Cerebellar cortex (tissue), 1 donor: Measurements from ENCODE around the gene RAD51B.

Experiments
- DNase-seq: peaks from one replicate; pipeline ENCODE4 v3.0.0-alpha.2; 2015; ENCODE audit warnings: low spot score

Gene RAD51B

DNA sequence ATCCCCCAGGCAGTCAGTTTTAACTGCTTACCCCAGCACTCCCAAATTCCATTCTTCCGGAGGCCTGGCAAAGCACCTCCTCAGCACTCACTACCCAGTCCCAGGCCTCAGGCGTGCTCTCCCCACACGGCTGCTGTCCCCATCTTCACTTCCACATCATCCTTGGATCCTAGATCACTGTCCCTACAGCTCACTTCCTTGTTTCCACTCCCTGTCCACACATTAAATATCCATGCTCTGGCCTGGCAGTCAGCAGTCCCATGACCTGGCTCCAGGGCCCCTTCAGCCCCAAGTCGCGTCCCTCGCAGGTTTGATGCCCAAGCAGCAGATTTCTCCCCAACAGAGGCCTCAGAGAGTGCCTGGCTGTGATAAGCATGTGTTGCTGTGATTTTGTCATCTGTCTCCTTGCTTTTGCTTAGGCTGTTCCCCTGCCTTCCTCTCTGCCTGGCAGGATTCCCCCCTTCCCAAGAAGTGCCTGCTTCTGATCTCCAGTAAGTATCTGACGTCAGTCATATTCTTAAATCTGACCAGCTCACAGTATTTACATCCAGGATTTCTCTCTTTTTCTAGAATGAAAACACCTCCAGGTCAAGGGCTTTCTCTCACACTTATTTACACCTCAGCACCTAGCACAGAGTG, 731.6 kb downstream of the RAD51B start:
- no peak for DNase-seq

DNA sequence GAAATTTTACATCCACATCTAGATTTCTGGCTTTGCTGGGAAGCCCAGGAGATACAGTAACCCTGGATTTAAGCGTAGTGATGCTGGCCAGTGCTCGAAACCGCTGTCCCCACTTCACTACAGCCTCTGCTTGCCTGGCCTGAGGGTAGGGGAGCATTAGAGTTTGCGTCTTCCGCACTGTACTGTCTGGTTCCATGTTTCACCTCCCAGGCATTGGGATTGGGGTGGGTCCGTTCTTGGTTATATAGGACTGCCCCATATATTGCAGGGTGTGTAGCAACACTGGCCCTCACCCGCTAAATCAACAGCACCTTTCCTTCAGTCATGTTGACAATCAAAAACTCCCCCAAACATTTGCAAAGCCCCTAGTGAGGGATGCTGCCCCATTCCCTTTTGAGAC, 732.5 kb downstream of the RAD51B start:
- no peak for DNase-seq

DNA sequence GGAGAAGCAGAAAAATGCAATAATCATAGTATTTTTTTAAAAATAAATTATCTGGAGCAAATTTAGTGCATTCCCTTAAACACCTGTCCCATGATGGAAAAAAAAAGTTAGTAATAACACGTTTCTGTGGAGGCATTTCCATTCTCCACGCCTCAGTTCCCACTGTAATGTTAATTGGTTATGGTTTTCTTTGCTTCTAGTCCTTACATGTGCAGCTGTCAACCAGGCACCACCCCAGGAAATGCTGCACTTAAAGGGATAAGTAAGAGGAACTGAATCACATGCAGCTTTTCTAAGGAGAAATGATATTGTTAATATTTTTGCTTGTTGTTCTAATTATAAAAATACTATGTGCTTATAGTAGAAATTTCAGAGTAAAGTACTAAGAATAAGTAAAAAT, 733.0 kb downstream of the RAD51B start:
- no peak for DNase-seq

DNA sequence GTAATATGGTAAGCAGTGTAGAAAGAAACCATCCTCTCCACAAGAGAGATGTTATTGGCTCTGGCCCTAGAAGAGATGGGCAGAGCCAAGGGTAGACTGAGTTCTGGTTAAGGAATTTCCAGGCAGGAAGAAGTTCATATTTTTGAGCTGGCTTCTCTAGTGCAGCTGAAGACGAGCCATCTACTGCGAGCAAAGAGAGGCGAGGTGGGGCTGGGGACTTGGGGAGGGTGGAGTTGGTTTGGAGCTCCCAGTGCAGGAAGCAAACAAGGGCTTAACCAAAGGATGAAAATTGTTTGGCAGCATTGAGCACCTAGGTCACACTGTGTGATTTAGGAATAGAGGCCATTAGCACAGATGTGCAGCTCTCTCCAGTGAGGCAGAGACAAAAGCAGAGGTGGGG, 733.7 kb downstream of the RAD51B start:
- DNase-seq, result no peak

DNA sequence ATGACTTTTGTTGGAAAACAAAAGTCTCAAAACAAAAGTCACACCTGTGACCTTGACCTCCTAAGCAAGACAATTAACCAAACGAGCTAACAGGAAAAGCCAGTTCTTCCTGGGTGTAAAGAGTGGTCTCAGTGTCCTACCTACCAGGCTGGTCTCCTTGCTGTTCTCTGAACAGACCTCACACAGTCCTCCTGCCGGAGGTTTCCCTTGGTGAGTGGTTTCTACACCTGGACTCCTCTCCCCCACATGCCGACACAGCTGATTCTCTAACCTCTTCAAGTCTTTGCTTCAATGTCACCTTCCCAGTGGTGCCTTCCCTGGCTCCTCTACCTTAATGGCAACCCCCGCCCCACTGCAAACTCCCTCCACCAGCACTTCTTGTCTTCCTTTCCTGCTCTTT, 734.7 kb downstream of the RAD51B start:
- no peak for DNase-seq

DNA sequence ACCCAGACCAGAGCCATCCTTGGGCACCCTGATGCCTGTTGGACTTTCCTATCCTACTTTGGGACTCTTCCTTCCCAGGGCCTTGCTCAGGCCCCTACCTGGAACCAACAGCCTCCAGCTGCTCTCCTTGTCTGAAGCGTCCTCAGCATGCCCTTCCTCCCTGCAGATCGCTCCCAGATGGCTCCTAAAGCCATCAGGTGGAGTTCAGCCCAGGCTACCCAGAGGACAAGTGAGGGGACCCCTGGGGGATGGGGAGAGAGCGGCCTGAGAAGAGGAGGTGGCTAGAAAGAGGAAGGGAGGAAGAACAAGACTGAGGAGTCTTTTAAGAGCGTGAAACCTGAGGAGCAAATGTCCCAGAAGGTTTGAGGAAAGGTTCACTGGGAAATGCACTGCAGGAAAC, 736.7 kb downstream of the RAD51B start:
- DNase-seq, result no peak

DNA sequence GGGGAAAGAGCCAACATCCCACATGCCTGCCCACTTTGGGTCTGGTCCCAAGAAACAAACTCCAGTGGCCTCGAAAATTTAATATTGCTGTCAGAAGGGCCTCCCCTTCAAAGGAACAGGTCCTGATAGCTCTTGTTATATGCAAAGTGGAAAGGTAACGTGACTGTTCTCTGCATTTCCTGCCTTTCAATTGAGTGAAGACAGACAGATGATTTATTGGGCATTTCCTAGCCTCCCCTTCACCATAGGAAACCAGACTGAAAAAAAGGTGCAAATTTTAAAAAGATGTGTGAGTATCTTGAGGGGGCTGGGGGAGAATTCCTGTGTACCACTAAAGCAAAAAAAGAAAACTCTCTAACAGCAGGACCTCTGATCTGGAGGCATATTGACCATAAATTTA, 738.1 kb downstream of the RAD51B start:
- DNase-seq, result no peak

DNA sequence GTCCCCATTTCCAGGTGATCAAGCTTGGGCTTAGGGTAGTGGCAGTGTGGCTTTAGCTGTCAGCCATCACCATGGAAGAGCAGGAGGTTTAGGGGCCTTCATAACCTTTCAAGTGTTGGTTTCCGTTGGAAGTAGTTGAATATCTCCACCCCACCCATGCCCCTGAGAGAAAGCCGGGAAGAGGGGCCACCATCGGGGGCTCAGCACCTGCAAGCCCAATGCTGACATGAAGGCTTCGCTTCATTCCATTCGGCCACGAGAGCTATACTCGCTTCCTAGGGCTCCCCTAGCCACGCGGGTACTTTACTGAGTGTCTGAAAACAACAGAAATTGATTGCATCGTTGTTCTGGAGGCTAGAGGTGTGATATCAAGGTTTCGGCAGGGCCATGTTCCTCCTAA, 738.5 kb downstream of the RAD51B start:
- no peak for DNase-seq

DNA sequence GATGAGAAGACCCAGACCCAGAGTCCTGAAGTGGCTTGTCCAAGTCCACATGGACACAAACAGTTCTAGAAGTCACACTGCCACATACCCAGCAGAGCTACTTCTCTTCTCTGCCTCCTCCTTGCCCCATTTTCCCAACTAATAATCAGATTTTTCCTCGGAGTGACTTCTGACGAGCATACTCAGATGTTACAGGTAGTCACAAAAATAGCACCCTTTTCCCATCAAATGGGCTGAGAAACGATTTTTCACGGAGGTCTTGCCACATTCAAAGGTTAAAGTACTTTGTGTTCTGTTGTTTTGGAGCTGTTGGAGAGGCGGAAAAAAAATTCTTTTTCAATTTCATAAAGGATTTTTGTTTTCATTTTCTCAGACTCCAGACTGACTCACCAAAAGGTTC, 740.4 kb downstream of the RAD51B start:
- no peak for DNase-seq

DNA sequence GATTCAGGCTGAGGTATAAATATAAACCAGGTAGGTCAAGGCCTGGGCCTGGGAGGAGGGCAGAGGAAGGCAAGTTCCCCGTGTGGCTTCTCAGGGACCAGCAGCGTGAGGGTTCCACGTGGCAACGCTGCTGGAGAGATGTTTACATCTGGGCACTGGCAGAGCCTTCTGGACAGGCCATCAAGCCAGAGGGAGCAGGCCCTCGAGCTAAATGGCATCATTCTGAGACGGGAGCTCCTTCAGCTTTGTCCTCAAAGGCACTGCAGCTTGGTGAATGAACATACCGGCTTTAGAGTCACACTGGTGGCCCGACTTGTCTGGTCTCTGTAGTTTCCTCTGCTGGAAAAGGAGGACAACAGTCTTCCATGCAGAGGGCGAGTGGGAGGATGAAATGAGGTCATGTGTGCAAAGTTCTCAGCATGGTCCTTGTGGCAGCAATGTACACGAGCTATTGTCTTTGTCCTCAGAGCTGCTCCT, 742.0 kb downstream of the RAD51B start:
- DNase-seq, result no peak

DNA sequence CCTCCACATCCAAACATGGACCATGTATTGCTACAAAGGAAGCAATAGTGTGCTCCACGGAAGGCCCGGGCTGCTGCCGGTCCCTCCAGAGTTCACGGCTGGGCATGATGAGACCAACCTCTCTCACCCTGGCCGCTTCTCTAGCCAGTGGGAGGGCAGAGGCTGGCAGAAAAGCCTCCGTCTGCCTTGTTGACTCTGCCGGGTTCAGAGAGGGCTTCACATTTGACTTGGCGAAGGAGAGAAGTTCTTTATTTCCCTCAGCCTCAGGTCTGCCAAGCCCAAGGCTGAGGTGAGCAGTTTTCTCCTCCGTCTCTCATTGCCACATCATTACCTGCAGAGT, 743.3 kb downstream of the RAD51B start:
- DNase-seq, result no peak

DNA sequence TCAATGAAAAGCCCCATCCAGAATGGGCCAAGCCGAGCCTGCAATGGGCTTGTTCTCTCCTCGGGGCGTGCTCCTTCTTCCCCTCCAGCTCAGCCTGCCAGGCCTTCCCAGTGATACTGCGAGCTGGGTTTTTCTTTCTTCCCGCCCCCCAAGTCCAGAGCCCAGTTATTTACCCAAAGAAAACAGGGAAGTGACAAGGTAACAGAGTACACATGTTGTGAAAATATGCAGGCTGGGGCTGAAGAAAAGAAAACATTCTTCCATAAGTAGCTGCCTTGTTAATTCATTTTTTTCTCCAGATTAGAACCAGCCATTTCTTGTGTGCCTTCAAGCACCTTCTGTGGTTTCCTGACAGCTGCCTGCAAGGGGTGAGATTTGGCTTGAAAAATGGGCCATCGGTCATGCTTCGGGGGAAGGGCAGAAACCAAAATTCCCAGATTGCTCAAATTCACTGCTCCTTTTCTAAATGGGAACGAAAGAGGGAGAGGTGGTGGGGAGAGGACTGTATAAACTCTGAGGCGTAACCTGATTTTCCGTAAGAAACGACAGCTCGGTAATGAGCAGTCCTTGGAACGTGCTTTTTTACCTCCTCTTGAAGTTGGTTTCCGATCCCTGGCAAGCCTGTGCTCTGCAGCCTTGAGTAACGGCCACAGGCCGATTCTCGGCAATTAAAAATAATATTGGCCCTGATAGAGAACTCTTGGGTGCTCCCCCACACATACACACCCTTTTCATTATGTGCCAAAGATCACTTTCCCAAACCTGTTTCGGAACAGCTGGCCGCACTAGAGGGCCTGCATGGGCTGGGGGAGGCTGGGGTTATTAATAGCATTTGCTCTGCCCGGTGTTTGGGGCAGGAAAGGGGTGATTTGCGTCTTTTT, 743.9 kb downstream of the RAD51B start:
- no peak for DNase-seq

DNA sequence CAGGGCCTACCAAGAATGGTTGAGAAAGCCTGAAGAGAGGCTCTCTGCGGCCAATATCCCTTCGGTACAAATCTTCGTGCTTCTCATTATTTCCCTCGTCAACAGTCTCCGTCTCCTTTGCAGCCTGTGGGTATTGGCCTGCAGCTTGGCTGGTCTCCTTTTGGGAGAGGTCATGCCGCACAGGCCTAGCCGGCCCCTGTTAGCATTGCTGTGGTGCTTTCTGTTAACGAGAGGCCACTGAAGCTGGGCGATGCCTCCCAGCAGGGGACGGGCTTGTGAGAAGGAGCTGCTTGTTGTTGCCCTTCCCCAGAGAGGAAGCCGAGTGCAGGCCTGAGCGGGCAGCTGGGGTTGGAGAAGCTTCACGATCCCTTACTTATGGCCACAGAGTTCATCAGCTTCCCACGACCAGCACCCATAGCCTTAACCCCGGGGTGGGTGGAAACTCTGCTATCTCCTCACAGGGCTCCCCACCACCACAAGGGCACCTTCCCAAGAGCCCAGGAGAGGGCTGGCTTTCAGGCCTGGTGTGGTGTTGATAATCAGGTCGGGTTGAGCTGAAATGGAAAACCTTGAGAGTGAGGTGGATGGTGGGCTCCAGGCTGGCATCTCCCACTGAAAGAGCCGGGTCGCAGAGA, 744.7 kb downstream of the RAD51B start:
- no peak for DNase-seq

DNA sequence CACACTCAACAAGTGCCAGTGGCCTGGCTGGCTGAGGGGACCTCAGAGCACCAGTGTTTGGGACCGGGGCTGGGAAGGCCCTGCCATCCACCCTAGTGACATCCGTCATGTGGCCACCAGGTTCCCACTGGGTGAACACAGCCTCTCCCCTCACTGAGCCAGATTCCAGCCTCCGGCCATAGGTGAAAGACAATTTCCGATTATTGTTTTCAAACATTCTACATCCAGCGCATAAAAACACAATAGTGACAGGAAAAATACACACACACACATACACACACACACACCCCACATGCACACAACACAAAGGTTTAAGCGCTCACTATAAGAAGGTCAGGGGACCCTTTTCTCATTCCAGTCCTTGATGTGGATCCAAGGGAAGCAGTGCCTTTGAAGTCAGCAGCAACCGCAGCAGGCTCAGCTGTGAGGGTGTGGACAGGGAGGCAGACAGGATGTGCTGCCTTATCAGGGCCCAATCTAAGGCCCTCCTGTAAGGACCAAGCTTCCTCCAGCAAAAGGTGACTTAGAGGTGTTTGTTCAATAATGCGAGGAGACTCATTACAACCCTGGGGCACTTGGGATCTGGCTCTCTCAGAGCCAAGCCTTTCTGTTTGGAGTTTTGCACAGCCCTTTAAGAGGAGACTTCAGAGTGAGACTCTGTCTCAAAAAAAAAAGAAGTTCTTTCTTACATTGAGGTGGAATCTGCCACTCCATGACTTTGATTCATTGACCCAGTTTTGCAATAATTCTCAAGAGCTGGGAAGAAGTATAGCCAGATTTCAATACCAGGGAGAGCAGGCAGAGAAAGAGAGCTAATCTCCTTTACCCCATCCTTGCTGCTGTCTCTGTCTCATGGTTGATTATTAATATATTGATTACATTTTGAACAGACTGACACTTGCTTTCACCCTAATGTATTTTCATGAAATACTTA, 745.5 kb downstream of the RAD51B start:
- DNase-seq, result no peak

DNA sequence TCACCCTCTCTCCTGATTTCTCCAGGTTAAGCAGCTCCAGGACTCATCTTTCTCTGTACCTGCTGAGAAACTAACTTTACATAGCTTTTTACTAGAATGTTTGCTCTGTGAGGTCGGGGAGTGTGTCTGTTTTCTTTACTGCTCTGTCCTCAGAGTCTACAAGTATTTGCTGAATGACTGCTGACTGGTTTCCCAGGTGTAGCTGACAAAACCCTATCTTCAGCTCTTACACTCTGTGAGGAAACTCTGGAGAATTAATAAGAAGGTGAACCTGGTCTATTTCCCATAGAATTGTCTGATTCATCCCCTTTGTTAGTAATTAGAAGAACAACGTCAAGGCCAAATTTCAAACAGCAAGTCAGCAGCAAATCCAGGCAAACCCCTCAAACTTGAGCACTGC, 746.5 kb downstream of the RAD51B start:
- no peak for DNase-seq

DNA sequence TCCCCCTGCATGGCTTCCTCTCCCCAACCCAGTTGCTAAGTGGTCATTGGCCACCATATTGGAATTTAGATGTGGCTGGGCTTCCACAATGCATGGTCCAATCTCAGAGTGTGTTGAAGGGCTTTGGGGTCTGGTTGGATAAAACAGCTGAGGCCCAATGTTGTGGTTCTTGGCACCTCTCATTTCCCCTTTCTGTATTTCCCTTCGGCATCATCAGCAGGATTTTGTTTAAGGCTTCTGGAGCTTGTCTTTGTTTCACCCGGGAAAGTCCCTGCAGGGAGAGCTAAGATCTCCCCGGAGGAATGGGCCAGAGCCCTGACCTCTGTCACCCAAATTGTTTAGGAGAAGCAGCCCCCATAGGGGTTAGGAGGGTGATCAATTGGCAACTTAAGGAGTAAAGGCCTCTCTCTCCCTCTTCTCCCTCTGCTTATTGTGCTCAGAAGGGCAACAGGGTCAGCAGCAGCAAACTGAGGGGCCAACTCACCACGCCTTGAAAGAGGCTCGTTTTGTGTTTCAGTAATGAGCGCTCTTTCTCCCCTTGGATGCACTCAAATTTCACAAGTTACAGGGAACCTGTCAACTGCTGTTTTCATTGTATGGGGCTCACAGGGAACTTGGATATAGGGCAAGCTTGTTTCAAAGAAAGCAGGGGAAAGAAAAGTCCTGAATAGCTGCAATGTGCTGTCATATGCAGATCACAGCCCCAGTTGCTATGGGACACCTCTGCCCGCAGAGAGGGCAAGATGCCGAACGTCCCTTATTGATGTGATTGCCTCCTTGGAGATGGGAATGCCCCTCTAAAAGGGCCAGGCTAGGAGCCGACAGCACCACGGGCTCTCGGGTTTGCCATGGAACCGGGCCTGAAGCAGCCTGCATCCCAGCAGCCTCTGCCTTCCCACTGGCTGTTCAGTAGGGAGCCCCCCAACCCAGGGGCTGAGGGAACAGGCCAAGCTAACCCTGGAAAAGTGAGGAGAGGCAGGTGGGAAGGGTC, 749.6 kb downstream of the RAD51B start:
- DNase-seq, result peak; percentile 12

DNA sequence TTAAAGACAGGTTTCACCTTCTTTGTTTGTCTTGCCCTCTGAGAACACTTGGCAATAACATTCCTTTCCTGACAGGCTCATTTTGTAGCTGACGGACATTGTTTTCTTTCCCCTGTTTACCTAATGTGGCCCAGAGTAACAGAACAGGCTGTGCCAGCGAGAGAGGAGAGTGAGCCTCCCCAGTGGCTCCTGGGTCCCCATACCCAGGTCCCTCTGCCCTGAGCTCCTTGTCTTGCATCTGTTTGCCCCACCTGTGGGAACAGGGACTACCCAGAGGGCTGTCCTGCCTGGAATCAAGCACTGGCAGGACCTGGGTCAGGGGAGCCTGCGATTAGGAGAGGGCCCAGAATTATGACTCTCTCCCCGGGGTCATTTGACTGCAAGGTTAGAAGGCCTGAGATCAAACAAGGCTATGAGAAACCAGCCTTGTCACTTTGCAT, 750.4 kb downstream of the RAD51B start:
- no peak for DNase-seq

DNA sequence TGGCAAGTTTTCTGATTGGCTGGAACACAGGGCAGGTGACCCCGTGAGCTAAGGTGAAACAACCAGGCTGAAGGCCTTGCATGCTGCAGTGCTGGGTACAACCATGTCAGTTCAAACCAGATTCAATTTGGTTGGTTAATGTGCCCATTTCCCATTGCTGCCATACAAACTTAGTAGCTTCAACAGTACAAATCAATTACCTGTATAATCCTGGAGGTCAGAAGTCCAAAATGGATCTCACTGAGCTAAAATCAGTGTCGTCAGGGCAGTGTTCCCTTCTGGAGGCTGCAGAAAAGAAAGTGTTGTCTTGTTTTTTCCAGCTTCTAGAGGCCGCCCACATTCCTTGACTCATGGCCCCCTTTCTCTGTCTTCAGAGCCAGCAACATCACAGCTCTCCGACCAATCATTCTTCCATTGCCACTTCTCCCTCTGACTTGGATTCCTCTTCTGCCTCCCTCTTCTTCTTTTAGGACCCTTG, 751.6 kb downstream of the RAD51B start:
- DNase-seq, result no peak

DNA sequence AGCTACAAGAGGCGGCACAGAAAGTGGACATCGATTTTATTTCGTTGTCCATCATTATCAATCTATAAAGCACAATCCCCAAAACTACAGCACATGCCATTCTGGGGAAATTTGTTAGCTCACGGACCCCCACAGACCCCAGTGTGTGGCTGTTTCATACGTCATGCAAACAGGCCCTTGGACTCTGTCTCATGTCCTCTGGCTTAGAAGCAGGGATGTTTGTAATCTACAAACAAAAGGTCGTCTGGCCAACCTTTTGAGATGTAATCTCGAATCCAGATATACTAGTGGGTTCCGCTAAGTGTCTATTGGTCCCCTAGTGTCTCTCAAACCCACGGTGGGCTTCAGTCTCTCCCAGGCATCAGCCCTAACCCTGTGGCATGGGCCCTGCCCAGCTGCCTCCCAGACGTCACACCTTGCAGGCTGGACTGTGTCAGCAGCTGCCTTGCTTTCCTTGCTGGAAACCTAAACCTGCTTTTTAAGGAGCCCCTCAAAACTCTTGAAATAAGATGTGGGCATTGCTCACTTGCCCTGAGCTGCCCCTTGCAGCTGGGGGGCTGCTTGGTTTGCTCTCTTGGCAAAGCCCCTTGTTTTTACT, 752.4 kb downstream of the RAD51B start:
- no peak for DNase-seq

DNA sequence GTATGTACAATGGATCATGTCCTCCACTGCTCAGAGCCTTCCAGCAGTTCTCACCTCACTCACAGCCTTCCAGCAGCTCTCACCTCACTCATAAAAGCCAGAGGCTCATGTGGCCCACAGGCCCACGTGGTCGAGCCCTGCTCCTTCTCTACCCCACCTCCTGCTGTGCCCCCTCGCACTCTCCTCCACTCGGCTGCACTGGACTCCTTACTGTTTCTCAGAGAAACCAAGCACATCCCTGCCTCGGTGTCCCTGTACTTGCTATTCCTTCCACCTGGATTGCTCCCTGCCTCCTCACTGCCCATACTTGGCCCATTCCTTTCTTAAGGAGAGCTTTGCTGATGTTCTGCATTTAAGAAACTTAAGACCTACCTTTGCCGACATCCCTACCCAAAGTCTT, 753.5 kb downstream of the RAD51B start:
- no peak for DNase-seq
